Measurements from ENCODE around the gene PDSS2. TPM values are rescaled to one million over a fixed set of nuclear protein-coding genes. Genes with fewer than 3 reads are reported as not detected.

Gene PDSS2
- total RNA-seq, 1 donor from 2014 or later, result 10.1 TPM

GRCh38 chr6:107495971-107496370 lies 36.6 kb upstream of the PDSS2 start:
- peak overlapping the region; percentile 88 for H3K27ac Mint-ChIP-seq (ENCODE audit: unreplicated experiment)
- H3K27me3 Mint-ChIP-seq (ENCODE audit: low read depth), result no peaks in the 10 kb centered on the region
- no peak for TF ChIP-seq CTCF (IDR thresholded peaks at IDR 0.05)
- no peaks in the 10 kb centered on the region for H3K36me3 Mint-ChIP-seq (ENCODE audit: low read depth)
- H3K4me3 Mint-ChIP-seq (ENCODE audit: unreplicated experiment), result no peak overlapping the region
- peaks cover 23% of the 10 kb centered on the region for H3K4me1 Mint-ChIP-seq (ENCODE audit: low read depth)
- no peak for DNase-seq (ENCODE audit: low spot score)
- H3K9me3 Mint-ChIP-seq (ENCODE audit: low read depth), result no peaks in the 10 kb centered on the region

- no peaks in the 10 kb centered on the region for H3K9me3 Mint-ChIP-seq (ENCODE audit: low read depth)
- H3K4me3 Mint-ChIP-seq (ENCODE audit: unreplicated experiment), result peak overlapping the region; percentile 59
- no peaks in the 10 kb centered on the region for H3K27me3 Mint-ChIP-seq (ENCODE audit: low read depth)
- no peaks in the 10 kb centered on the region for H3K36me3 Mint-ChIP-seq (ENCODE audit: low read depth)
- H3K4me1 Mint-ChIP-seq (ENCODE audit: low read depth), result peaks cover 23% of the 10 kb centered on the region
- DNase-seq (ENCODE audit: low spot score), result no peak
- no peak for TF ChIP-seq CTCF (IDR thresholded peaks at IDR 0.05)
- H3K27ac Mint-ChIP-seq (ENCODE audit: unreplicated experiment), result peak overlapping the region; percentile 88
Measured at GRCh38 chr6:107495196-107495643, 35.9 kb upstream of the PDSS2 start.

- Mint-ChIP-seq H3K27me3 (ENCODE audit: low read depth) (no peaks in the 10 kb centered on the region), H3K9me3 (ENCODE audit: low read depth) (no peaks in the 10 kb centered on the region), H3K4me3 (ENCODE audit: unreplicated experiment) (no peak overlapping the region), H3K27ac (ENCODE audit: unreplicated experiment) (no peak overlapping the region), H3K4me1 (ENCODE audit: low read depth) (peaks cover 28% of the 10 kb centered on the region), H3K36me3 (ENCODE audit: low read depth) (no peaks in the 10 kb centered on the region)
- no peak for TF ChIP-seq CTCF (IDR thresholded peaks at IDR 0.05)
- no peak for DNase-seq (ENCODE audit: low spot score)
Measured at GRCh38 chr6:107493158-107494057, 34.0 kb upstream of the PDSS2 start.

- Mint-ChIP-seq H3K9me3 (ENCODE audit: low read depth) (no peaks in the 10 kb centered on the region), H3K4me3 (ENCODE audit: unreplicated experiment) (no peak overlapping the region), H3K27ac (ENCODE audit: unreplicated experiment) (no peak overlapping the region), H3K4me1 (ENCODE audit: low read depth) (peaks cover 35% of the 10 kb centered on the region), H3K36me3 (ENCODE audit: low read depth) (no peaks in the 10 kb centered on the region), H3K27me3 (ENCODE audit: low read depth) (peaks cover 7% of the 10 kb centered on the region)
- DNase-seq (ENCODE audit: low spot score), result no peak
- no peak for TF ChIP-seq CTCF (IDR thresholded peaks at IDR 0.05)
Measured at GRCh38 chr6:107491760-107492660, 32.6 kb upstream of the PDSS2 start.

GRCh38 chr6:107491138-107491609 lies 31.8 kb upstream of the PDSS2 start:
- H3K36me3 Mint-ChIP-seq (ENCODE audit: low read depth), result no peaks in the 10 kb centered on the region
- DNase-seq (ENCODE audit: low spot score), result peak; percentile 90
- no peaks in the 10 kb centered on the region for H3K9me3 Mint-ChIP-seq (ENCODE audit: low read depth)
- H3K4me1 Mint-ChIP-seq (ENCODE audit: low read depth), result peaks cover 30% of the 10 kb centered on the region
- no peak for TF ChIP-seq CTCF (IDR thresholded peaks at IDR 0.05)
- peak overlapping the region; percentile 69 for H3K27ac Mint-ChIP-seq (ENCODE audit: unreplicated experiment)
- H3K4me3 Mint-ChIP-seq (ENCODE audit: unreplicated experiment), result no peak overlapping the region
- H3K27me3 Mint-ChIP-seq (ENCODE audit: low read depth), result peaks cover 11% of the 10 kb centered on the region

Measured in chondrocyte (in vitro differentiated cells).